ENCODE results near the gene NLGN3.

Gene NLGN3

DNA sequence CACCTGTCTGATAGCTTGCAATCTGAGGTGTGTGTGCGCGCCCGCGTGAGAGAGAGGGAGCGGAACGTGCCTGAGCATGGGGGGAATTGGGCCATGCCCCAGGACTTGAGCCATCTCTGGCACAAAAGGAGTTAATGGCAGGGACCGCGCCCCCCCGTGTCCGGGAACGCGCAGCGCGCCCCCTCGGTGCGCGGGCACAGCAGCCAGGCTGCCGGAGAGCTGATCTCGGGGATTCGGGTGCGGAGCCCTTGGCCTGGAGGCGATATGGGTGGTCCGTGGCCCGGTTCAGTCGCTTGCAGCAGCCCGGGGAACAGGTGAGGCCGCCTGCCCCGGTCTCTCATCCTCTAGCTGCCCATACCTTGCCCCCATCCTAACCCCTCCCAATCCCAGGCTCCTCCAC lies at the start of gene NLGN3:
Gene NLGN3, plus strand, starts transcription at position 191 of the 400 bp plus-strand sequence. CDS start 2,909 bp downstream, outside the sequence.
- no peak for DNase-seq (ENCODE audit: low spot score)

DNA sequence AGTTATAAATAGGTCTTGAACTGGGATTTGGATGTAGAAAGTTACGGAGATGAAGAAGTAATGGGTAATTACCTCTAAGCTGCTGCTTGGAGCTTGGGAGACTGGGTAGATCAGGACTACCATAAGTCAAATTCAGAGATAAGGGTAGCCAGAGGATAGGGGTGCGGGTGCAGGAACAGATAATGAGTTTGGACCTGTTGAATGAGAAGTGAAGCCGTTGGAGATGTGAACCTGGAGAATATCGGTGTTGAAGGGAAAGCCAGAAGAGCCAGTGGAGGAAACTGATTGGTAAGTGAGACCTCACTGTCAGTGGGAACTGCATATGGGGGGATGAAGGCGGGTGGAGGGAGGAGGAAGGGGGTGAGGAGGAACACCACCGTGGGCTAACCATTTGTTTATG lies 49.6 kb upstream of the NLGN3 start:
- no peak for DNase-seq (ENCODE audit: low spot score)

DNA sequence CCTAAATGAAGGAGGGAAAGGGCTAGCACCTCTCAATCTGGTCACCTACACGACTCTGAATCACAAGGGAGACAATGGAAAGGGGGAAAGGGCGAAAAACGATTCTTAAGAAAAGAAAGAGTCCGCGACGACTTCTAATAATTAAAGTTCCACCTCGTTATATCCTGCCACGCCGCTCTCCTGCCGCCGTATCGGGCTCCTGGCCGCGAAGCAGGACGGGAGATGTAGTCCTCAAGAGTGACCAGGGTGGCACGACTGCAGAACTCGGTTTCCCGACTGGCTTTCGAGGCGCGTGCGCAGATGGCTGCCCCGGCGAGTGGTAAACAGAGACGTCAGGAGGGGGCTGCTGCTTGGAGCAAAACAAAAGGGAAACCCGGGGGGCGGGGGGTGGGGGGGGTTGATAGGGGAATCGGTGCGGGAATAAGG lies 49.1 kb upstream of the NLGN3 start, which contains the start of gene FOXO4:
Gene FOXO4, plus strand, starts transcription at position 297 of the 426 bp plus-strand sequence. CDS start 678 bp downstream, outside the sequence.
- peak; percentile 88 for DNase-seq (ENCODE audit: low spot score)

DNA sequence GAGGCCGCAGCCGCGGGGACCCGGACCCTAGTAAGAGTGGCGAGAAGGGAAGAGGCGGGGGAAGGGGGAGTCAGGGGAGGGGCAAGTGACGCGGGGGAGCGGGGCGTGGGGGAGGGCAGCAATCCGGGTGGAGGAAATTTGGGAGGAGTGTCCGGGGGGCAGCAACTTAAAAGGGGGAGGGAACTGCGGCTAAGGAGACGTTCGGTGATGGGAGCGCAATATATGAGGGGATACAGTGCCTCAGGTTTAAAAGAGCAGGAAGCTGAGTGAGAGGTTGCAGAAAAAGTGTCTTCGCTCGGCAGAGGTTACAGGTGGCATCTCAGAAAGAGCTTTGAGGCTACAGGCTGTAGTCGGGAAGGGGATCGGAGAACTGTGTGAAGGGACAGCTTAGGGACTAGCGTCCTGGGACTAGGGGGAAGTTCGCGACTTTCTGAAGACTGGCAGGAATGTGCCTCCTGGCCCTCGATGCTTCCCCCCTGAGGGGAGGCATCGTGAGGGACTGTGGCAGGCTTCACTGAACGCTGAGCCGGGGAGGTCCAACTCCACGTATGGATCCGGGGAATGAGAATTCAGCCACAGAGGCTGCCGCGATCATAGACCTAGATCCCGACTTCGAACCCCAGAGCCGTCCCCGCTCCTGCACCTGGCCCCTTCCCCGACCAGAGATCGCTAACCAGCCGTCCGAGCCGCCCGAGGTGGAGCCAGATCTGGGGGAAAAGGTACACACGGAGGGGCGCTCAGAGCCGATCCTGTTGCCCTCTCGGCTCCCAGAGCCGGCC lies 48.5 kb upstream of the NLGN3 start:
- DNase-seq (ENCODE audit: low spot score) = peak; percentile 50

DNA sequence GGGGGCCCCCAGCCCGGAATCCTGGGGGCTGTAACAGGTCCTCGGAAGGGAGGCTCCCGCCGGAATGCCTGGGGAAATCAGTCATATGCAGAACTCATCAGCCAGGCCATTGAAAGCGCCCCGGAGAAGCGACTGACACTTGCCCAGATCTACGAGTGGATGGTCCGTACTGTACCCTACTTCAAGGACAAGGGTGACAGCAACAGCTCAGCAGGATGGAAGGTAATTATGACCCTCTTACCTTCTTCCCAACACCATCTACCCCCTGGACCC lies 47.9 kb upstream of the NLGN3 start:
- DNase-seq (ENCODE audit: low spot score) = no peak

DNA sequence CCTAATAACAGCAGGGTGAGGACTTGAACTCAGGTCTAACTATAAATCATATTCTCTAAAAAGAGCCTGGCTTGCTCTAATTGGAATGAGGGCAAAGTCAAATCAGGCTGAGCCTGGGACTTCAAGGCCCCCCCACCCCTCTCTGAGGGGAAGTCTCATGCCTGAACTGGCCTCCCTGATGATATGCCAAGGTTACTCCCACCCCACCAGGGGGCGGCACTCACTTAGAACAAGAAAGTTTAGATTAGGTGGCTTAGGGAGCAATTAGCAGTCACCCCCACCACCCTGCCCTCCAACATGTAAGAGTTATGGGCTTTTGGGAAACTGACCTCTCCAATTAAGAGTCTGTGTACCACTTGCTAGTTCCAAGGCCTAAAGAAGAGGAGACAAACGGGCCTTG lies 46.3 kb upstream of the NLGN3 start:
- peak; percentile 76 for DNase-seq (ENCODE audit: low spot score)

DNA sequence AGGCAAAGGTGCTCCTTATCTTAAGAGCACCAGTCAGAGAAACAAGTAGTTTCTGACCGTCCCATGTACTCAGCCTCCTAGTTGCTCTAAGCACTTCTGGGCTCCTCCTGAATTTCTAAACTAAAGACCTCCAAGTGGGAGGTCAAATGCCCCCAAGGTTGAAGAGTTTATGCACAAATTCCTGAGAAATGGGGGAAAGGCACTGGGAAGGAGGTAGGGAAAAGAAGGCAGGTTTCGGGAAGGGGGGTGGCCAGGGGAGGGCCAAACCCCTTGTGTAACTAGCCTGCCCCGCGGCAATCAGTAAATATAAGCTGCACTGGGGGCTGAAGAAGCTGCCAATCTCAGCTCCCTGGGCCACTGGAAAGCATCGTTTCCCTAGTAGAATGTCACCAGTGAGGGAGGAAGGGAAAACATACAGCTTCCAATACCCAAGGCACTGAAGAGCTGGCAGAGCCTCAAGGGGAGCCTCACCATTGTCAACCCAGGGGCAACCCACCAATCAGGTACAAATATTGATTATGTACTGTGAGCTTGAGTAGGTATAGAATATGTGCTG lies 45.6 kb upstream of the NLGN3 start:
- DNase-seq (ENCODE audit: low spot score) = no peak

DNA sequence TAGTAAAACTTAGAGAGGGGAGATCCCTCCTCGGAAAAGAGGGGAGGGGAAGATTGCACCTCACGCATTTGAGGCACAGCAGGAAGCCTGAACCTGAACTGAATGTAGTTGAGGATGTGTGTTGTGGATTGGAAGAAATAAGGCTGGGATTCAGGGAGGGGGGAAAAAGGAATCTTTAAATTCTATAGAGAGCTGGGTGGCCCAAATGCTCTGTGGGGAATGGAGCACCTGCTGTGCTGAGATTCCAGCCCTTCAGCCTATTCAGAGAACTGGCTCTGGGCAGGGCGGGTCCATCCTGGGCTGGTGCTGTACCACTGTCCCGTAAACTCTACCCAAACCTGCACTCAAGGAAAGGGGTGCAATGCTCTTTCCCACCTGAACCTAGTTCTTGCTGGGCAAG lies 44.9 kb upstream of the NLGN3 start:
- no peak for DNase-seq (ENCODE audit: low spot score)

DNA sequence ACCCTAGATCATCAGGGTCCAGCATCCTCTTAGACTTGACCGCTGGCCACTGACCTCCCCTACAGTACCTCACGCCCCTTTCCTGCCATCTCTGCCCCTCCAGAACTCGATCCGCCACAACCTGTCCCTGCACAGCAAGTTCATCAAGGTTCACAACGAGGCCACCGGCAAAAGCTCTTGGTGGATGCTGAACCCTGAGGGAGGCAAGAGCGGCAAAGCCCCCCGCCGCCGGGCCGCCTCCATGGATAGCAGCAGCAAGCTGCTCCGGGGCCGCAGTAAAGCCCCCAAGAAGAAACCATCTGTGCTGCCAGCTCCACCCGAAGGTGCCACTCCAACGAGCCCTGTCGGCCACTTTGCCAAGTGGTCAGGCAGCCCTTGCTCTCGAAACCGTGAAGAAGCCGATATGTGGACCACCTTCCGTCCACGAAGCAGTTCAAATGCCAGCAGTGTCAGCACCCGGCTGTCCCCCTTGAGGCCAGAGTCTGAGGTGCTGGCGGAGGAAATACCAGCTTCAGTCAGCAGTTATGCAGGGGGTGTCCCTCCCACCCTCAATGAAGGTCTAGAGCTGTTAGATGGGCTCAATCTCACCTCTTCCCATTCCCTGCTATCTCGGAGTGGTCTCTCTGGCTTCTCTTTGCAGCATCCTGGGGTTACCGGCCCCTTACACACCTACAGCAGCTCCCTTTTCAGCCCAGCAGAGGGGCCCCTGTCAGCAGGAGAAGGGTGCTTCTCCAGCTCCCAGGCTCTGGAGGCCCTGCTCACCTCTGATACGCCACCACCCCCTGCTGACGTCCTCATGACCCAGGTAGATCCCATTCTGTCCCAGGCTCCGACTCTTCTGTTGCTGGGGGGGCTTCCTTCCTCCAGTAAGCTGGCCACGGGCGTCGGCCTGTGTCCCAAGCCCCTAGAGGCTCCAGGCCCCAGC lies 43.8 kb upstream of the NLGN3 start:
- no peak for DNase-seq (ENCODE audit: low spot score)

DNA sequence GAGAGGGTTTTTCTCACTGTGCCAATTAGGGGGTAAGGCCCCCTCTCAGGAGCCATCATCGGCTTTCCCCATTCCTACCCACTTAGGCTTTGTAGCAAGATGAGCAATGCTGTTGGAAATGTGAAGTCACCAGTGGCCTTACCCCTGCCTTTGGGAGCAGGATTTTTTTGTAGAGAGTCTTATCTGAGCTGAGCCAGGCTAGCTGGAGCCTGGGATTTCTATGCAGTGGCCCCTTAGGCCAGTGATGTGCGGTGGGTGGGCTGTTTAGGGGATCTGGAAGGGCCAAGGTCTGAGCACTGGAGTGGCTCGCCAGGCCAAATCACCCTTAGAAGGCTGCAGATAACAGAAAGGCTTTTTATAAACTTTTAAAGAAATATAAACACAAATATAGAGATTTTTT lies 42.3 kb upstream of the NLGN3 start:
- DNase-seq (ENCODE audit: low spot score) = no peak

DNA sequence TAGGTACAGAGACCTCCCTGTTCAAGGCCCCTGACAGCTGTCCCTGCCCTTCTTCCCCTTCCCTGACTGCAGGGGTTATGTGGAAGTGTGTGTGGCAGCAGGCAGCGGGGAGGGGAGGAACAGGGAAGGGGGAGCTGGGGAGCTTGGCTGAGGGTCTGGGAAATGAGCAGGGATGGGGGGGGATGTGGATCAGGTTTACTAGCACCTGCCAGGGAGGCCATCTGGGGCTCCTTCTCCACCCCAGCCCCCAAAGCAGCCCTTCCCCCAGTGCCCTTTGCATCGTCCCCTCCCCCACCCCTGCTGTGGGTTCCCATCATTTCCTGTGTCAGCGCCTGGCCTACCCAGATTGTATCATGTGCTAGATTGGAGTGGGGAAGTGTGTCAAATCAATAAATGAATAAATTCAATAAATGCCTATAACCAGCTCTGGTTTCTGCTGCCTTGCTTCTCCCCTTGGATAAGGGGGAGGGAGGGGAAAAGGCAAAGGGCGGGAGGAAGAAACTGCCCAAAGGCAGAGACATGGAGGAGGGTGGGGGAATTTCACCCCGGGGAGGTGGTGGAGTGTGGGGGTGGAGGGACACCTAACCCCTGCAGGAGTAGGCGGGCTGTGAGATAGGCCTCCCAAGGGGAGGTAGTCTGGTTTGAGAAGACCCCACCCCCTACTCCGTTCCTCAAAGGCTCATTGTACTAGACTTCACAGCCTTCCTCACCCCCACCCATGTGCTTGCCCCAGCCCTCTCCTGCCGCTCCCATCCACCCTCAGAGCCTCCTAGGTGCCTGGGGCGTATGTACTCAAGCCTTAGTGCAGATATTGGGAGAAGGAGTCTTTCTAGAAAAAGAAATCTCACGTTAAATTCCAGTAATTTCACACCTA lies 41.3 kb upstream of the NLGN3 start:
- no peak for DNase-seq (ENCODE audit: low spot score)

DNA sequence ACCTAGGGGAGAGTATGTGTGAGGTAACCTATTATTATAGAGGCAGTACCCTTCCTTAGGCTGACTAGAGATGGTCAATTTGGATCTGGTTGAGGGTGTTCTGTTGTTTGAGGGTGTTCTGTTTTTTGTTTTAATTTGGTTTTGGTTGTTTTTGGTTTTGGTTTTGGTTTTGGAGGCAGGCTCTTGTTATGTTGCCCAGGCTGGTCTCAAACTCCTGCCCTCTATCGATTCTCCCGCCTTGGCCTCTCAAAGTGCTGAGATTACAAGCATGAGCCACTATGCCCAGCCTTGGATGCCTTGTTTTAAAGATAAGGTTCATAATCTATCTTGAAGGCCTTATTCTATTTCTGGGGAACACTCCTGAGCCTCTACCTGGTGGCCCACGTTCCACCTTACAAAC lies 39.0 kb upstream of the NLGN3 start:
- DNase-seq (ENCODE audit: low spot score) = no peak

DNA sequence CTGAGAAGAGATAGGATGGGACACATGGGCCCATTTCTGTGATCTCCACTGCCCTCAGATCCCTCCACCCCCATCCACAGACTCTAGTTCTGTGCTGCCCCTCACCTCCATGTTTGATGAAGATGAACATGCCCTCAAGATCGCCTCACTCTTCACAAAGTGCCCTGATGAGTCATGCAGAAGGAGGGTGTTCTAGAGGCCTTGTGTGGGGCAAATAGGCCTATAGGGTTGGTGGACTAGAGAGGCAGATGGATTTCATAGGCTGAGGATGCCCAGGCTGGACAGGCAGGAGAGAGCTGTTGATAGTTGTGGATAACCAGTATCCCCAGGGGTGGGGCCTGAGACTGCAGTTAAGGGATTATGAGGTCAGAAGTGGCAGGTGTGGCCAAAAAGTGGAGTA lies 38.2 kb upstream of the NLGN3 start, which contains the start of gene CXorf65:
Gene CXorf65, minus strand, starts transcription at position 314 of the 400 bp plus-strand sequence. Its CDS starts 184 bp downstream, at position 130.
- DNase-seq (ENCODE audit: low spot score) = no peak

DNA sequence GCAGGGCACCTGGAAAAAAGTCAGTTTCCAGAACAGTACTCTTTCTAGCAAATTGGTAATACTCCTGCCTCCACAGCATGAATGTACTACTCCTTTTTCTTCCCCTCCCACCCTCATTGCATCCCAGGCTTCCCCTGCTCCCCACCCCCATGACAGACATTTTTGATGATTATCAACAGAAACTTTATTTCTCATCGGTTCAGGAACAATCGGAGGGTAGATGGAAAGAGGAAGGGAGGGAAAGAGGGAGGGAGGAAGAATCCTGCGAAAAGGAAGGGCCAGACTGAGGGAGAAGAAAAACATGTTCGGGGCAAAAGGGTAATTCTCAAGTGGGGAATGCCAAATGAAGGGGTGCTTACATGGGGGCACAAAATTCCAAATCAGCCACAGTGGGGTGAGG lies 37.4 kb upstream of the NLGN3 start:
- no peak for DNase-seq (ENCODE audit: low spot score)

DNA sequence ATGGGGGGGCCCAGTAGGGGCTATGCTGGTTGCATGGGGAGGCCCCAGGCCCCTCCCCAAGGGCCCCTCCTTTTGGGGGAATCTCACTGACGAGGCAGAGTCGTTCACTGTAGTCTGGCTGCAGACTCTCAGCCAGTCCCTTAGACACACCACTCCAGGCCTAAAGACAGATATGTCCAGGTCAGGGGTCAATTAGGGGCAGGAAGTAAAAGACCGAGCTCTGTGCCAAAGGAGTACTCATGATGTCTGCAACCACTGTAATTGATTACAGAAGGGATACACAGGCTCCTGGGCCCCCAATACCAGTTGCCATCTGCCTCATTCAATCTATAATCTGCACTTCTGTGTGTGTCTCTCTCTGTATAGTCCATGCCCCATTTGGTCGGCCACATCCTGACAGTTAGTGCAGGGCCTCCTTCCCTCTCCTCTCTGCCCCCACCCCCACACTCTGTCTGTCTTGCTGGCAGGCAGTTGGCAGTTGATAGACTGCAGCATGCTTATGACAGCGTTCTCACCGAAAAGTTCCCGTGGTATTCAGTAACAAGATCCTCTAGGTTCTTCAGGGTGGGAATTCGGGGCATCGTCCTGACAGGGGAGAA lies 36.8 kb upstream of the NLGN3 start:
- no peak for DNase-seq (ENCODE audit: low spot score)

DNA sequence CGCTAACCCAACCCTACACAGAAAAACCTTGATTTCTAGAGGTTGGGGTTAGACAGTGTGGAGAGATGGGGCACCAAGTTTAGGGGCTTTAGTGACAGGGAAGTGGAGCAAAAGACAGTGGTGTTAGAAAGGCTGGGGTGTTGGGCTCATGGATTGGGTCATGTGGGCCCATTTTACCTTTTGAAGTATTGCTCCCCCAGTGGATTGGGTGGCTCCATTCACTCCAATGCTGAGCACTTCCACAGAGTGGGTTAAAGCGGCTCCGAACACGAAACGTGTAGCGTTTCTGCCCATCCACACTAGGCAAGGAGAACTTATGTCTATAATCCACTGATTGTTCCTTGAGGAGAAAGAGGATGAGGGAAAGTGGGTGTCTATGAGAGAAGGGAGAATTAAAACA lies 35.6 kb upstream of the NLGN3 start:
- no peak for DNase-seq (ENCODE audit: low spot score)

DNA sequence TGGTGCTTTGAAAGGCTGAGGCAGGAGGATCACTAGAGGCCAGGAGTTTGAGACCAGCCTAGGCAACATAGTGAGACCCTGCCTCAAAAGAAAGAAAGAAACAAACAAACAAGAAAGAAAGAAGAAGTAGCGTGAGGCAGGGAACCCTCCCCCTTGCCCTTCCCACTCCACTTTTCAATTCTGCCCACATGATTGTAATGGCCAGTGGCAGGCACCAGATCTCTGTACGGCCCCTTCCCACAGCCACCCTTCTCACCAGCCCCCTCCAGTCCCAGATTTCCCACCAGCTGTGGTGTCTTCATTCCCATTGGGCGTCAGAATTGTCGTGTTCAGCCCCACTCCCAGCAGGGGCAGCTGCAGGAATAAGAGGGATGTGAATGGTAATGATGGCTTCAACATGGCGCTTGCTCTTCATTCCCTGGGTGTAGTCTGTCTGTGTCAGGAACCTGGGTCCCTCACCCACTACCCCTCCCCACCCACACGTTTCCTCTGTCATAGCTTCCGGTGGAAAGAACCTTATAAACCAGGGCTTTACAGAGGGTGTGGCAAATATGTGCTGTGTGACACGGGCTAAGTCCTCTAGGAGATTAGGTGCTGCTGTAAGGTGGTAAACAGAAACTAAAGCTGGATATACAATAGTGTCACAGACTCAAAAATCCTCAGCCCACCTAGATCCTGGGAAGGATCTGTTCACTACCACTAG lies 33.3 kb upstream of the NLGN3 start, which contains the start of gene IL2RG:
Gene IL2RG, minus strand, starts transcription at position 437 of the 703 bp plus-strand sequence. Its CDS starts 38 bp downstream, at position 399.
- peak; percentile 86 for DNase-seq (ENCODE audit: low spot score)

DNA sequence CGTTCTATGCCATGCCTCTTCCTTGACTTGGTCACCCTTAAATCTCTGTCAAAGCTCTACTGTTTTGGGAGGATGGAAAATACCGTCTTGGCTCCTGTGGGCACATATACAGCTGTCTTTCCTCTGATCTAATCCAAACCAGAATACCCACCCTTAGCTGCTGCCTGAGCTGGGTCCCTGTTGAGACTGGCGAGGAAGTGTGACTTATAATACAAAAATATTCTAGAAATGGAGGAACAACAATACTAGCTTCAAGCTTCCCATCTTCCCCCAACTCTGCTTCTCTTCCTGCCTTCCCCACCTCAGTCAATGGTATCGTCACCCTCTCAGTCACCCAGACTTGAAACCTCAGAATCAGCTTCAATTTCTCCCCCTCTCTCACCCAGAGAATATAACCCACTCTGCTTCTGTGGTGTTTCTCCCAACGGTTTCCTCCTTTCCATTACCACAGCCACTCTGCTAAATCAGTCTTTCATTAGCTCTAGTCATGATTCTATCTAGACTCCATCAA lies 32.7 kb upstream of the NLGN3 start:
- no peak for DNase-seq (ENCODE audit: low spot score)

DNA sequence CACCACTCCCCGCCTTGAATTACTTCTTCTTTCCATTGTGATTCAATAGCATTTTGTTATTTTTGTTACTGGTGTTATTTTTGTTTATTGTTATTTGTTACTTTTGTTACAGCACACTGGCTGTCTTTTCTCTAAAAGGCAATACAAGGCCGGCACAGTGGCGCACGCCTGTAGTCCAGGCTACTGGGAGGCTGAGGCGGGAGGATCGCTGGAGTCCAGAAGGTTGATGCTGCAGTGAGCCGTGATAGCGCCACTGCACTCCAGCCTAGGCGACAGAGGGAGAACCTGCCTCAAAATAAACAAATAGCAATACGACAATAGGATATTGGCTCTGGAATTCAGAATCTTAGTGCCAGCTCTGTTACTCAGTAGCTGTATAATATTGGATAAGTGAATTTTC lies 27.3 kb upstream of the NLGN3 start:
- DNase-seq (ENCODE audit: low spot score) = no peak
